Esophagus squamous epithelium (tissue), 4 donors: Measurements from ENCODE around the gene MAZ.

Source experiments
- CTCF ChIP-seq, 6 experiments: fragments of 450-650 bp in 4 of 6; fragments of 200-600 bp in 2 of 6; sonication (generic) in 2 of 6; IDR thresholded peaks; one replicate each; pipeline ENCODE4 v1.5.1; 2016 to 2019; ENCODE audit warnings: antibody characterized with exemption in 6 of 6, mild to moderate bottlenecking in 4 of 6, moderate library complexity in 4 of 6
- POLR2A ChIP-seq, 4 donors: fragments of 450-650 bp; IDR thresholded peaks; one replicate each; pipeline ENCODE4 v1.6.1; 2017; ENCODE audit warnings: antibody characterized with exemption in 4 of 4, mild to moderate bottlenecking in 4 of 4, moderate library complexity in 3 of 4

DNA sequence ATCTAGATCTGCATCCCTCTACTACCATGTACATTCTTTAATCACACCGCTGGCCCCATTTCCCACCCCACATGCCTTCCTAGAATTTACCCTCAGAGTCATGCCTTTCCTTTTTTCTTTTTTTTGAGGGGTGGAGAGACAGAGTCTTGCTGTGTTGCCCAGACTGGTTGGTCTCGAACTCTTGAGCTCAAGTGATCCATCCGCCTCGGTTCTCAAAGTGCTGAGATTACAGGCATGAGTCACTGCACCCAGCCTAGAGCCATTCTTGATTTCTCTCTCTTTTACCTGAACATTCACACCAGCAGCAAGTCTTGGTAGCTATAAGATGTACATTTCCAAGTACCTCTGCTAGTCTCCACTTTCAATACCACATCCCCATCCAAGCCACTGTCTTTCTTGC is 11.8 kb downstream of the MAZ start:
- TF ChIP-seq CTCF (IDR thresholded peaks at IDR 0.05), result no peak
- no peak for TF ChIP-seq POLR2A (IDR thresholded peaks at IDR 0.05)
